Astrocyte of the cerebellum (primary cell): ENCODE results near the gene PMEPA1.
A peak's percentile ranks its signal among the peaks of the same experiment; 100 is the strongest.

ENCODE experiments used
- DNase-seq: peaks from one replicate; pipeline ENCODE4 v3.0.0-alpha.2; 2011; ENCODE audit warnings: low read depth
- H3K4me3 ChIP-seq: 2 replicates; pipeline ENCODE4 v1.5.1; 2011; ENCODE audit warnings: mild to moderate bottlenecking, low read depth, low read length, moderate library complexity
- CTCF ChIP-seq: IDR thresholded peaks from 2 replicates; pipeline ENCODE4 v1.5.1; 2012; ENCODE audit warnings: low read length, low read depth, moderate library complexity, mild to moderate bottlenecking; ENCODE audit errors: missing control alignments
- in situ Hi-C: cut with HindIII; loops from 2 replicates; pipeline ENCODE4 v1.10.0; 2017; ENCODE audit warnings: low sequenced_read_pairs

The PMEPA1 gene

DNA sequence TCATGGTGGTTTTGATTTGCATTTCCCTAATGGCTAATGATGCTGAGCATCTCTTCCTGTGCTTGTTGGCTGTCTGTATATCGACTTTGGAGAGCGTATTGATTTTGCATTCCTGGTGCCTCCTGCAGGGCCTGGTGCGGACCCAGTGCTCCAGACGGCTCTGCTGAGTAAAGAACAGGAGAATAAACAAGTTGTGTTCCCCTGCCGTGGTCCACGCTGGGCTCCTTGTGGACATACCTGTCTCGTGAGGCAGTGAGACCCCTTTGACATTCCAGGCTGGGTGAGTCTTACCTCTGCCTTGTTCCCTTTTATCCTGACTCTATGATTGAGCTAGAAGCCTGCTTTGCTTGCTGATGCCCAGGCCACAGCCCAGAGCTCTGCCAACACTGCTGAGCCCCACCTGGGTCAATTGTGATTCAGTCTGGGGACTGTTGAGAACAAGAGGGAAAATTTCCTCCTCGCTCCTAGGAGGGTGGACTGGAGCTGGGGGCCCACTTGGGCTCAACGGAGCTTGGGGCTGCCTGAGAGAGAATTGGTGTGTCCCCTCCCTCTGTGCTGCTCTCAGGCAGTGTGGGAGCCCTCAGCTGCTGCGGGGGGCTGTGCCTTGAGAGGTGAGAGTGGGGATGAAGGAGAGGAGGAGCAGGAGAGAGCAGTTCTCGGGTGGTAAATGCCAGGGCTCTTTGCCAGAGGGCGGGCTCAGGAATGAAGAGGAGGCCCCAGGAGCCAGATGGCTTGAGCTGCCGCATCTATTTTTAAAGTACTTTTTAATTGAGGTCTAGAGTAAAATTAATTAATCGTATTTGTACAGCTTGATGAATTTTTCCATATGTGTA is 43.7 kb upstream of the PMEPA1 start:
- in situ Hi-C loops = no loop called here
- no peak overlapping the region for H3K4me3 ChIP-seq
- no peak for DNase-seq
- no peak for TF ChIP-seq CTCF

DNA sequence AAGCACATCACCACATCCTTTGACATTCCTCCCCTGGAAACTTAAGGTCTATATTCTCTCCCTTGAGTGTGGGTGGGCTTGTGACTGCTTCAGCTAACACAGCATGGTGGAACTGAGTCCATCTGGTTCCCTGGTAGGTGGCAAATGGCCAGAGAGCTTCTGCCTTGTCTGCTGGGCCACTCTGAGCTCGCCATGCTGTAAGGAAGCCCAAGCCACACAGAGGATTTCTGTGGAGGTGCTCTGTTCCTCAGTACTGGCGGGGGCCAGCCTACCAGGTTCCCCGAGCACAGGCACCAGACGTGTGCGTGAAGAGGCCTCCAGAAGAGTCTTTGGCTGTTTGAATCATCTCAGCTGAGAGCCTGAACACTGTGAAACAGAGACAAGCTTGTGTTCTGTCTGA is 41.6 kb upstream of the PMEPA1 start:
- TF ChIP-seq CTCF = no peak
- DNase-seq = no peak
- in situ Hi-C loops = no loop called here
- H3K4me3 ChIP-seq = no peak overlapping the region

- in situ Hi-C loops = no loop called here
- TF ChIP-seq CTCF = no peak
- DNase-seq = no peak
- H3K4me3 ChIP-seq = no peak overlapping the region
Measured at GRCh38 chr20:57749869-57750268, 40.1 kb upstream of the PMEPA1 start.

- DNase-seq = no peak
- H3K4me3 ChIP-seq = peak overlapping the region; percentile 24
- in situ Hi-C loops = no loop called here
- no peak for TF ChIP-seq CTCF
Measured at GRCh38 chr20:57749131-57749690, 39.4 kb upstream of the PMEPA1 start.

DNA sequence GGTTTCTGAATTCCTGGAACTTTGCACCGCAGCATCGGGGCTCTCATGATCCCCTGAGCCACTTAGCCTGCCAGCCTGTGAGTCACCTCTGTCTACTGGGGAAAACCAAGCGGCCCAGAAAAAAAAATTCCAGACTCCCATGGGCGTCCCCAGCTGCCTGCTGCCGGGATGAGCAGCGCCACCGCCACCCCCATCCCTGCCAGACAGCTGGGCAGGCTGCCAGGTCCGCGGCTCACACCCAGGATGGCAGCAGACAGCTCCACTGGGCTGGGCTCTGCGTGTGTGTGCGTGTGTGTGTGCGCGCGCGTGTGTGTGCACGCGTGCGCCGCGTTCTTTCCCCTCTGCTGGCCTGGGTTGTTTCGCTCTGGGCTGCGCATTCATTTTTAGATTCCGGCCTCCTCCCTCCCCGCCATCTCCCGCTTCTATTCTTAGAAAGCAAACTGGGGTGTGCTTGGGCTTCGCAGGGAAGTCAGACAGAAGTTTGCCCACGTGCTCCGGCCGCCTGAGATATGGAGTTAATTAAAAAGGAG is 38.9 kb upstream of the PMEPA1 start:
- peak; percentile 12 for DNase-seq
- peak overlapping the region; percentile 24 for H3K4me3 ChIP-seq
- TF ChIP-seq CTCF = no peak
- in situ Hi-C loops = no loop called here

GRCh38 chr20:57747861-57748481 is 38.2 kb upstream of the PMEPA1 start:
- no peak for TF ChIP-seq CTCF
- in situ Hi-C loops = no loop called here
- no peak for DNase-seq
- H3K4me3 ChIP-seq = no peak overlapping the region
